H9 (cell line): ENCODE results near the gene HS6ST1. TPM values are rescaled to one million over a fixed set of nuclear protein-coding genes. Genes with fewer than 3 reads are reported as not detected.

ENCODE experiments used
- DNase-seq: peaks from one replicate; pipeline ENCODE4 v3.0.0-alpha.2; 2017
- H2AFZ ChIP-seq: one replicate; pipeline ENCODE4 v1.6.1; 2013; ENCODE audit warnings: mild to moderate bottlenecking, low read length, control low read depth, moderate library complexity
- H2AK5ac ChIP-seq: 2 replicates; pipeline ENCODE4 v1.6.1; 2013; ENCODE audit warnings: low read length, control low read depth, mixed read lengths; ENCODE audit not compliant: insufficient read length
- H2BK120ac ChIP-seq: one replicate; pipeline ENCODE4 v1.6.1; 2013; ENCODE audit warnings: low read depth, mild to moderate bottlenecking, low read length, control low read depth, inconsistent platforms; ENCODE audit not compliant: poor library complexity, severe bottlenecking
- H2BK12ac ChIP-seq: 2 replicates; pipeline ENCODE4 v1.6.1; 2013; ENCODE audit warnings: low read length, control low read depth, mixed read lengths, low read depth; ENCODE audit not compliant: insufficient read length
- H2BK15ac ChIP-seq: 2 replicates; pipeline ENCODE4 v1.6.1; 2013; ENCODE audit warnings: low read depth, low read length, control low read depth
- H2BK20ac ChIP-seq: one replicate; pipeline ENCODE4 v1.6.1; 2013; ENCODE audit warnings: low read depth, mild to moderate bottlenecking, low read length, control low read depth, inconsistent platforms; ENCODE audit not compliant: poor library complexity, severe bottlenecking
- H2BK5ac ChIP-seq: 2 replicates; pipeline ENCODE4 v1.6.1; 2013; ENCODE audit warnings: low read length, control low read depth, mixed read lengths; ENCODE audit not compliant: insufficient read length
- H3K14ac ChIP-seq: 2 replicates; pipeline ENCODE4 v1.6.1; 2013; ENCODE audit warnings: low read length, control low read depth; ENCODE audit not compliant: insufficient read depth
- H3K18ac ChIP-seq: 2 replicates; pipeline ENCODE4 v1.6.1; 2013; ENCODE audit warnings: low read depth, mild to moderate bottlenecking, mixed read lengths, low read length, control low read depth; ENCODE audit not compliant: insufficient read length
- H3K23ac ChIP-seq: 2 replicates; pipeline ENCODE4 v1.6.1; 2013; ENCODE audit warnings: low read length, control low read depth, mixed read lengths, low read depth; ENCODE audit not compliant: insufficient read length
- H3K23me2 ChIP-seq: 2 replicates; pipeline ENCODE4 v1.6.1; 2013; ENCODE audit warnings: low read depth, mild to moderate bottlenecking, mixed read lengths, low read length, control low read depth; ENCODE audit not compliant: insufficient read length, poor library complexity, severe bottlenecking
- H3K27ac ChIP-seq: 2 replicates; pipeline ENCODE4 v1.5.1; 2013; ENCODE audit warnings: low read length, control low read depth, mixed read lengths, low read depth; ENCODE audit not compliant: insufficient read length
- H3K27me3 ChIP-seq: 2 replicates; pipeline ENCODE4 v1.6.1; 2013; ENCODE audit warnings: low read length, control low read depth, inconsistent platforms; ENCODE audit not compliant: insufficient read depth
- H3K4ac ChIP-seq: 2 replicates; pipeline ENCODE4 v1.6.1; 2013; ENCODE audit warnings: low read depth, mild to moderate bottlenecking, control low read depth, inconsistent platforms, low read length, moderate library complexity
- H3K4me1 ChIP-seq: 2 replicates; pipeline ENCODE4 v1.6.1; 2013; ENCODE audit warnings: low read length, control low read depth, inconsistent platforms; ENCODE audit not compliant: insufficient read depth
- H3K4me2 ChIP-seq: 2 replicates; pipeline ENCODE4 v1.6.1; 2013; ENCODE audit warnings: low read length, control low read depth, mixed read lengths; ENCODE audit not compliant: insufficient read length, insufficient read depth
- H3K56ac ChIP-seq: 2 replicates; pipeline ENCODE4 v1.6.1; 2013; ENCODE audit warnings: low read depth, mild to moderate bottlenecking, mixed read lengths, low read length, control low read depth; ENCODE audit not compliant: insufficient read length
- H3K79me1 ChIP-seq: 2 replicates; pipeline ENCODE4 v1.6.1; 2013; ENCODE audit warnings: low read depth, mild to moderate bottlenecking, moderate library complexity, low read length, control low read depth, inconsistent platforms; ENCODE audit not compliant: insufficient read depth, poor library complexity, severe bottlenecking
- H3K79me2 ChIP-seq: 2 replicates; pipeline ENCODE4 v1.6.1; 2013; ENCODE audit warnings: low read length, control low read depth, inconsistent platforms; ENCODE audit not compliant: insufficient read depth
- H3K9ac ChIP-seq: 2 replicates; pipeline ENCODE4 v1.6.1; 2013; ENCODE audit warnings: low read length, control low read depth, mixed read lengths; ENCODE audit not compliant: insufficient read length; ENCODE audit errors: extremely low read depth
- H3K9me3 ChIP-seq: one replicate; pipeline ENCODE4 v1.6.1; 2013; ENCODE audit warnings: low read depth, low read length, inconsistent platforms; ENCODE audit not compliant: control insufficient read depth
- H3T11ph ChIP-seq: one replicate; pipeline ENCODE4 v1.6.1; 2013; ENCODE audit warnings: mild to moderate bottlenecking, low read length, control low read depth, inconsistent platforms
- H4K20me1 ChIP-seq: one replicate; pipeline ENCODE4 v1.6.1; 2013; ENCODE audit not compliant: control insufficient read depth, insufficient read length, insufficient read depth
- H4K5ac ChIP-seq: 2 replicates; pipeline ENCODE4 v1.6.1; 2013; ENCODE audit warnings: low read depth, mild to moderate bottlenecking, mixed read lengths, low read length, control low read depth; ENCODE audit not compliant: insufficient read length
- H4K8ac ChIP-seq: replicated peaks from 2 replicates; pipeline ENCODE4 v1.6.1; 2013; ENCODE audit warnings: low read length, control low read depth, mixed read lengths, low read depth; ENCODE audit not compliant: insufficient read length
- H4K91ac ChIP-seq: 2 replicates; pipeline ENCODE4 v1.6.1; 2013; ENCODE audit warnings: low read depth, mild to moderate bottlenecking, moderate library complexity, mixed read lengths, low read length, control low read depth; ENCODE audit not compliant: insufficient read length
- H3K27ac Mint-ChIP-seq, 3 experiments: 2 replicates in 2 of 3; 3 replicates in 1 of 3; pipeline ENCODE4 v1.8.0; 2020 to 2021; ENCODE audit warnings: mixed read lengths in 3 of 3, mild to moderate bottlenecking in 1 of 3, moderate library complexity in 1 of 3
- H3K27me3 Mint-ChIP-seq: 2 replicates; pipeline ENCODE4 v1.8.0; 2021; ENCODE audit warnings: low read depth, mild to moderate bottlenecking, moderate library complexity, mixed read lengths
- H3K36me3 Mint-ChIP-seq, 3 experiments: 2 replicates in 2 of 3; 3 replicates in 1 of 3; pipeline ENCODE4 v1.8.0; 2020 to 2021; ENCODE audit warnings: low read depth in 3 of 3, mixed read lengths in 3 of 3; ENCODE audit not compliant: insufficient read depth in 1 of 3
- H3K4me1 Mint-ChIP-seq, 2 experiments: 2 replicates each; pipeline ENCODE4 v1.8.0; 2020; ENCODE audit warnings: mixed read lengths in 2 of 2
- H3K4me3 Mint-ChIP-seq, 2 experiments: 2 replicates in 1 of 2; 3 replicates in 1 of 2; pipeline ENCODE4 v1.8.0; 2020 to 2021; ENCODE audit warnings: mild to moderate bottlenecking in 2 of 2, mixed read lengths in 2 of 2, moderate library complexity in 1 of 2
- H3K9me3 Mint-ChIP-seq, 2 experiments: 2 replicates in 1 of 2; 3 replicates in 1 of 2; pipeline ENCODE4 v1.8.0; 2020; ENCODE audit warnings: mild to moderate bottlenecking in 2 of 2, mixed read lengths in 2 of 2, moderate library complexity in 1 of 2
- WGBS: extraction: QIAGEN DNeasy Blood & Tissue Kit; methylation state at CpG from one replicate; pipeline ENCODE4 v1.1.7; 2013; ENCODE audit warnings: missing lambda C conversion rate, low lambda C conversion rate, mixed read lengths; ENCODE audit not compliant: insufficient read length; ENCODE audit errors: extremely low coverage; 5-methylcytosine and 5-hydroxymethylcytosine counted together
- total RNA-seq: library from RNA; stranded (reverse); gene quantifications from 2 replicates; pipeline ENCODE4 v1.2.1, GENCODE V29; 2021
- TF ChIP-seq, protein P1 (sequence below): fragments of 200-600 bp; sonication (generic); conservative IDR thresholded peaks from 3 replicates; pipeline ENCODE4 v1.8.0; 2021; ENCODE audit warnings: antibody characterized with exemption, mild to moderate bottlenecking

The HS6ST1 gene
- total RNA-seq, 1 experiment from 2014 or later, result 60.2 TPM

DNA sequence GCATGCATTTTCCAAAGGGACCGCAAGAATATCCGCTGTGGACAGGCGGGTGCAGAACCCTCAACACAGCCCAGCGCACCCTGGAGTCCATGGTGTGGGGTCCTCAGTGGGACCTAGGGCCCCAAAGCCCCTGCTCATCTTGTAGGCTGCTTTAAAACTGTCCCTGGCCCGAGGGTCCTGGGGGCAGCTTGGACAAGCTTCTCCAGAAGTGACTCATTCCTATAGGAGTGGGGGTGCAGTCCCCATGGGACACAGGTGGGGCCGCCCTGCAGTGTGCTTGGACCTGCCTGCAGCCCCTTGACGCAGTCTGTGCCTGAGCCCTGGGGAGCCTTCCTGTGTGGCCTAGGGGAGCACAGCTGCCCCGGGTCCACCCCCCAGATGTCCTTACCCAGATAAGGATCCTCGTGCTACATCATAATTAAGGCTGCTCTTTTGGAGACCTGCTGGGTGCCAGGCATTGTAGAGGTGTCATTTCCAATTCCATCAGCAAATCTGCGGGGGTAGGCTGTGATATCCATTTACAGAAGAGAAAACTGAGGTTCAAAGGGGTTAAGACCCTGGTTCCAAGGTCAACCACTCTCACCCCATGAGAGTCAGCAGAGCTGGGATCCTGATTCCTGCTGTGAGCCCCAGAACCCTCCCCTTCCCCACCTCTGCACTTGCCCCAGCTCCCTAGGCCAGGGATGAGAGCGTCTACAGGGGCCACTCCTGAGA lies 1.7 kb upstream of the HS6ST1 start:
- Mint-ChIP-seq H3K36me3 (peaks cover 3 to 8% (median 4%) of the 10 kb centered on the region in 3 experiments; a peak in 4 of 7 replicates), H3K4me3 (peak overlapping the region in 1 of 2 experiments; percentile 7; a peak in 2 of 5 replicates)

More for the DNA sequence above, 1.7 kb upstream of the HS6ST1 start:
- H3T11ph ChIP-seq, result no peak overlapping the region
- H3K27ac ChIP-seq, result no peak overlapping the region
- Mint-ChIP-seq H3K27ac (no peak overlapping the region), H3K27me3 (peaks cover 24% of the 10 kb centered on the region), H3K9me3 (no peaks in the 10 kb centered on the region; a peak in 1 of 5 replicates), H3K4me1 (peaks cover 28 to 38% of the 10 kb centered on the region in 2 experiments)
- no peak overlapping the region for H2BK12ac ChIP-seq
- H3K4me1 ChIP-seq, result no peaks in the 10 kb centered on the region; the same call in 1 of the 2 replicates
- H3K9me3 ChIP-seq, result no peaks in the 10 kb centered on the region
- no peak overlapping the region for H3K56ac ChIP-seq
- H3K4me2 ChIP-seq, result no peak overlapping the region
- H4K91ac ChIP-seq, result no peak overlapping the region
- H2BK5ac ChIP-seq, result no peak overlapping the region
- H2BK120ac ChIP-seq, result no peak overlapping the region
- H3K9ac ChIP-seq, result no peak overlapping the region
- H3K23ac ChIP-seq, result no peak overlapping the region
- H2BK15ac ChIP-seq, result no peak overlapping the region
- H4K20me1 ChIP-seq, result no peaks in the 10 kb centered on the region
- no peak overlapping the region for H3K4ac ChIP-seq
- TF ChIP-seq, protein P1, sequence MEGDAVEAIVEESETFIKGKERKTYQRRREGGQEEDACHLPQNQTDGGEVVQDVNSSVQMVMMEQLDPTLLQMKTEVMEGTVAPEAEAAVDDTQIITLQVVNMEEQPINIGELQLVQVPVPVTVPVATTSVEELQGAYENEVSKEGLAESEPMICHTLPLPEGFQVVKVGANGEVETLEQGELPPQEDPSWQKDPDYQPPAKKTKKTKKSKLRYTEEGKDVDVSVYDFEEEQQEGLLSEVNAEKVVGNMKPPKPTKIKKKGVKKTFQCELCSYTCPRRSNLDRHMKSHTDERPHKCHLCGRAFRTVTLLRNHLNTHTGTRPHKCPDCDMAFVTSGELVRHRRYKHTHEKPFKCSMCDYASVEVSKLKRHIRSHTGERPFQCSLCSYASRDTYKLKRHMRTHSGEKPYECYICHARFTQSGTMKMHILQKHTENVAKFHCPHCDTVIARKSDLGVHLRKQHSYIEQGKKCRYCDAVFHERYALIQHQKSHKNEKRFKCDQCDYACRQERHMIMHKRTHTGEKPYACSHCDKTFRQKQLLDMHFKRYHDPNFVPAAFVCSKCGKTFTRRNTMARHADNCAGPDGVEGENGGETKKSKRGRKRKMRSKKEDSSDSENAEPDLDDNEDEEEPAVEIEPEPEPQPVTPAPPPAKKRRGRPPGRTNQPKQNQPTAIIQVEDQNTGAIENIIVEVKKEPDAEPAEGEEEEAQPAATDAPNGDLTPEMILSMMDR, result no peak
- peaks cover 3% of the 10 kb centered on the region for H3K79me1 ChIP-seq
- no peak overlapping the region for H4K8ac ChIP-seq
- no CpG with 5 or more reads among the region's 11 CpGs for WGBS
- no peak overlapping the region for H2BK20ac ChIP-seq
- H2AFZ ChIP-seq, result no peak overlapping the region
- H3K27me3 ChIP-seq, result no peaks in the 10 kb centered on the region; the same call in 1 of the 2 replicates
- peaks cover 12% of the 10 kb centered on the region for H3K23me2 ChIP-seq
- H3K14ac ChIP-seq, result no peak overlapping the region; the same call in 1 of the 2 replicates
- H3K79me2 ChIP-seq, result peaks cover 18% of the 10 kb centered on the region; the same call in 1 of the 2 replicates
- H2AK5ac ChIP-seq, result no peak overlapping the region
- H3K18ac ChIP-seq, result no peak overlapping the region
- DNase-seq, result peak; percentile 30
- no peak overlapping the region for H4K5ac ChIP-seq
